HG03280 (cell line): Measurements from ENCODE around the gene RPS6KA3.
"Not testable (repeated sequence)": the region's sequence is repeated elsewhere in the genome, so short reads cannot be mapped to it uniquely, and the experiment has no call there.

Experiments
- ATAC-seq: cut with Tn5 transposase; IDR thresholded peaks from one replicate; pipeline ENCODE4 v1.9.1; 2021; ENCODE audit warnings: mild to moderate bottlenecking, moderate library complexity; ENCODE audit not compliant: unreplicated experiment

The RPS6KA3 gene

GRCh38 chrX:20265726-20266681, 705 bp downstream of the RPS6KA3 start:
- ATAC-seq, result peak; percentile 25

- ATAC-seq, result peak; percentile 43
Measured at GRCh38 chrX:20265221-20265725, 1.4 kb downstream of the RPS6KA3 start.

- ATAC-seq, result no peak
Measured at GRCh38 chrX:20263474-20263873, 3.2 kb downstream of the RPS6KA3 start.

- no peak for ATAC-seq
Measured at GRCh38 chrX:20260885-20261284, 5.8 kb downstream of the RPS6KA3 start.

- no peak for ATAC-seq
Measured at GRCh38 chrX:20254712-20255299, 11.9 kb downstream of the RPS6KA3 start.

GRCh38 chrX:20253232-20253543, 13.5 kb downstream of the RPS6KA3 start:
- ATAC-seq, result no peak

- ATAC-seq, result peak; percentile 60
Measured at GRCh38 chrX:20252381-20253231, 14.1 kb downstream of the RPS6KA3 start.

- ATAC-seq, result no peak
Measured at GRCh38 chrX:20251691-20252090, 15.0 kb downstream of the RPS6KA3 start.

GRCh38 chrX:20250146-20250545, 16.6 kb downstream of the RPS6KA3 start:
- ATAC-seq, result not testable (repeated sequence)

- no peak for ATAC-seq
Measured at GRCh38 chrX:20248592-20249192, 18.0 kb downstream of the RPS6KA3 start.

GRCh38 chrX:20244931-20245330, 21.8 kb downstream of the RPS6KA3 start:
- no peak for ATAC-seq

- no peak for ATAC-seq
Measured at GRCh38 chrX:20240201-20240600, 26.5 kb downstream of the RPS6KA3 start.

- no peak for ATAC-seq
Measured at GRCh38 chrX:20237864-20238263, 28.8 kb downstream of the RPS6KA3 start.

GRCh38 chrX:20235755-20236154, 31.0 kb downstream of the RPS6KA3 start:
- no peak for ATAC-seq

- no peak for ATAC-seq
Measured at GRCh38 chrX:20233336-20233735, 33.4 kb downstream of the RPS6KA3 start.

- ATAC-seq, result no peak
Measured at GRCh38 chrX:20231598-20231997, 35.1 kb downstream of the RPS6KA3 start.

GRCh38 chrX:20230406-20230805, 36.3 kb downstream of the RPS6KA3 start:
- ATAC-seq, result no peak

- ATAC-seq, result no peak
Measured at GRCh38 chrX:20229155-20229554, 37.6 kb downstream of the RPS6KA3 start.

GRCh38 chrX:20228245-20228644, 38.5 kb downstream of the RPS6KA3 start:
- no peak for ATAC-seq

- no peak for ATAC-seq
Measured at GRCh38 chrX:20227116-20227515, 39.6 kb downstream of the RPS6KA3 start.

GRCh38 chrX:20225488-20225833, 41.2 kb downstream of the RPS6KA3 start:
- no peak for ATAC-seq
